B cell (primary cell): Measurements from ENCODE around the gene ATP8B1. TPM values are rescaled to one million over a fixed set of nuclear protein-coding genes. Genes with fewer than 3 reads are reported as not detected.

Experiments
- ATAC-seq: fragments of 200-7000 bp; cut with Tn5 transposase; one replicate; pipeline ENCODE4 v1.10.0; 2021; ENCODE audit warnings: low read depth, mild to moderate bottlenecking, moderate number of reproducible peaks, moderate library complexity
- CTCF ChIA-PET: fragments of 350-600 bp; sonication (Branson Sonifier 250); formaldehyde crosslinking; loops from one replicate; lab custom pipeline; 2021; ENCODE audit warnings: antibody characterized with exemption, inconsistent platforms; lab: Charles Lee
- POLR2A ChIA-PET: fragments of 350-600 bp; sonication (Branson Sonifier 250); formaldehyde crosslinking; loops from one replicate; lab custom pipeline; 2021; ENCODE audit warnings: antibody characterized with exemption; lab: Charles Lee
- DNase-seq: peaks from one replicate; pipeline ENCODE4 v3.0.0; 2013
- H2AFZ ChIP-seq: 2 replicates; pipeline ENCODE4 v1.6.1; 2012; ENCODE audit warnings: mild to moderate bottlenecking, low read depth, low read length; ENCODE audit not compliant: insufficient read depth, poor library complexity, severe bottlenecking
- H3K27ac ChIP-seq, 2 donors: 1 replicate in 1 of 2; 2 replicates in 1 of 2; pipeline ENCODE4 v1.5.1; 2012 to 2013; ENCODE audit warnings: low read length in 2 of 2, mild to moderate bottlenecking in 2 of 2, moderate library complexity in 1 of 2
- H3K27me3 ChIP-seq, 4 experiments: fragments of 200-600 bp in 1 of 4; sonication (generic) in 1 of 4; replicated peaks in 1 of 4; 1 replicate in 2 of 4; 2 replicates in 2 of 4; pipeline versions ENCODE4 v1.6.1 to v1.7.0; 2013 to 2016; ENCODE audit warnings: low read length in 3 of 4, mild to moderate bottlenecking in 2 of 4, mixed read lengths in 1 of 4, moderate library complexity in 1 of 4; ENCODE audit not compliant: insufficient read depth in 4 of 4, control insufficient read depth in 3 of 4; ENCODE audit errors: control extremely low read depth in 1 of 4
- H3K36me3 ChIP-seq, 2 experiments: replicated peaks in 1 of 2; 1 replicate in 1 of 2; 2 replicates in 1 of 2; pipeline versions ENCODE4 v1.6.1 to v1.7.1; 2013; ENCODE audit warnings: low read length in 1 of 2; ENCODE audit not compliant: insufficient read depth in 2 of 2, control insufficient read depth in 1 of 2; ENCODE audit errors: control extremely low read depth in 1 of 2, extremely low read depth in 1 of 2
- H3K4me1 ChIP-seq, 2 donors: fragments of 200-600 bp in 1 of 2; sonication (generic) in 1 of 2; 1 replicate in 1 of 2; 2 replicates in 1 of 2; pipeline versions ENCODE4 v1.5.1 to v1.6.1; 2013 to 2017; ENCODE audit warnings: low read length in 2 of 2; ENCODE audit not compliant: control insufficient read depth in 2 of 2, insufficient read depth in 2 of 2
- H3K4me2 ChIP-seq: replicated peaks from 2 replicates; pipeline ENCODE3; 2012; ENCODE audit warnings: mild to moderate bottlenecking, low read depth, low read length; ENCODE audit not compliant: poor library complexity, severe bottlenecking
- H3K4me3 ChIP-seq, 5 experiments: fragments of 200-600 bp in 1 of 5; sonication (generic) in 1 of 5; 1 replicate in 3 of 5; 2 replicates in 2 of 5; pipeline versions ENCODE4 v1.5.1 to v1.7.0; 2011 to 2016; ENCODE audit warnings: low read length in 4 of 5, mild to moderate bottlenecking in 4 of 5, low read depth in 2 of 5, control low read depth in 1 of 5, moderate library complexity in 1 of 5; ENCODE audit not compliant: insufficient read depth in 1 of 5; ENCODE audit errors: control extremely low read depth in 1 of 5, extremely low read depth in 1 of 5
- H3K79me2 ChIP-seq: fragments of 200-600 bp; sonication (generic); one replicate; pipeline ENCODE4 v1.6.0; 2016; ENCODE audit warnings: low read length; ENCODE audit not compliant: control insufficient read depth, insufficient read depth
- H3K9ac ChIP-seq: fragments of 200-600 bp; sonication (generic); 2 replicates; pipeline ENCODE4 v1.6.1; 2017; ENCODE audit warnings: mild to moderate bottlenecking, low read length, moderate library complexity
- H3K9me3 ChIP-seq, 3 donors: one replicate each; pipeline versions ENCODE4 v1.6.1 to v1.7.1; 2013; ENCODE audit warnings: low read length in 2 of 3; ENCODE audit not compliant: control insufficient read depth in 2 of 3, insufficient read depth in 1 of 3; ENCODE audit errors: control extremely low read depth in 1 of 3
- H4K20me1 ChIP-seq: 2 replicates; pipeline ENCODE4 v1.6.0; 2012; ENCODE audit warnings: mild to moderate bottlenecking, low read length; ENCODE audit not compliant: insufficient read depth, control insufficient read depth, poor library complexity, severe bottlenecking
- H3K27ac Mint-ChIP-seq: one replicate; pipeline ENCODE4 v1.8.0; 2021; ENCODE audit warnings: mixed read lengths
- H3K27me3 Mint-ChIP-seq: one replicate; pipeline ENCODE4 v1.8.0; 2021; ENCODE audit warnings: mixed read lengths
- H3K4me1 Mint-ChIP-seq: one replicate; pipeline ENCODE4 v1.8.0; 2021; ENCODE audit warnings: mixed read lengths
- H3K4me3 Mint-ChIP-seq: one replicate; pipeline ENCODE4 v1.8.0; 2021; ENCODE audit warnings: mixed read lengths
- H3K9me3 Mint-ChIP-seq: one replicate; pipeline ENCODE4 v1.8.0; 2022; ENCODE audit warnings: mixed read lengths; ENCODE audit not compliant: insufficient read depth
- CTCF ChIP-seq: fragments of 200-600 bp; IDR thresholded peaks from one replicate; pipeline ENCODE4 v1.8.0; 2022; ENCODE audit warnings: antibody characterized with exemption, mild to moderate bottlenecking
- EZH2 ChIP-seq: IDR thresholded peaks from 2 replicates; pipeline ENCODE4 v1.6.1; 2012; ENCODE audit warnings: borderline replicate concordance, low read depth, mild to moderate bottlenecking, moderate library complexity, low read length; ENCODE audit not compliant: insufficient read depth, poor library complexity, severe bottlenecking
- WGBS: methylation state at CpG from one replicate; pipeline ENCODE4 v1.1.5; 2013; ENCODE audit warnings: missing lambda C conversion rate; ENCODE audit not compliant: insufficient coverage; 5-methylcytosine and 5-hydroxymethylcytosine counted together
- intact Hi-C: fragments of 100-400 bp; cut with micrococcal nuclease; formaldehyde crosslinking; loops from one replicate; pipeline ENCODE4 v1.10.0; 2022
- polyA plus RNA-seq: library from polyadenylated mRNA; depleted of rRNA; stranded (reverse); fragments of >200 nt; gene quantifications from 2 replicates; pipeline ENCODE4 v1.2.3, GENCODE V29; 2012
- total RNA-seq, 2 donors: library from RNA; stranded (reverse); fragments of 120-200 nt in 1 of 2; gene quantifications; 1 replicate in 1 of 2; 2 replicates in 1 of 2; pipeline versions ENCODE4 v1.2.3 to v1.2.4, GENCODE V29; 2013 to 2022

Gene ATP8B1
- total and polyA plus RNA-seq, 2 donors (not counting 1 experiment from before 2014, with no cell fraction given), result 0.27 TPM; not detected in 1

- Histone ChIP-seq H3K79me2 (peaks cover 58% of the 10 kb centered on the region), H3K27me3 (no peaks in the 10 kb centered on the region), H3K9me3 (no peaks in the 10 kb centered on the region), H3K4me2 (no peak overlapping the region), H3K4me3 (no peak overlapping the region), H3K27ac (no peak overlapping the region), H3K9ac (no peak overlapping the region), H4K20me1 (peaks cover 20% of the 10 kb centered on the region), H3K36me3 (no peaks in the 10 kb centered on the region), H2AFZ (no peak overlapping the region), H3K4me1 (no peaks in the 10 kb centered on the region)
- no peak overlapping the region for H3K4me3 Mint-ChIP-seq
- H3K27ac Mint-ChIP-seq, result no peak overlapping the region
- peaks cover 11% of the 10 kb centered on the region for H3K4me1 Mint-ChIP-seq
- H3K27me3 Mint-ChIP-seq, result no peaks in the 10 kb centered on the region
- DNase-seq, result no peak
- TF ChIP-seq CTCF (no peak), EZH2 (no peak)
- H3K9me3 Mint-ChIP-seq, result no peaks in the 10 kb centered on the region
- intact Hi-C loops, result no loop called here
- CTCF ChIA-PET, result no interaction called here
- POLR2A ChIA-PET, result no interaction called here
- WGBS, result 83% methylated on average over 4 of the region's 7 CpGs
- ATAC-seq, result no peak
Measured at GRCh38 chr18:57755473-57756067, 47.5 kb downstream of the ATP8B1 start.

- no peaks in the 10 kb centered on the region for H3K36me3 ChIP-seq
- H3K4me1 Mint-ChIP-seq, result peaks cover 13% of the 10 kb centered on the region
- H3K9me3 ChIP-seq, result no peaks in the 10 kb centered on the region
- intact Hi-C loops, result no loop called here
- no peaks in the 10 kb centered on the region for H3K4me1 ChIP-seq
- H3K27ac Mint-ChIP-seq, result no peak overlapping the region
- no peaks in the 10 kb centered on the region for H3K27me3 Mint-ChIP-seq
- H3K9me3 Mint-ChIP-seq, result no peaks in the 10 kb centered on the region
- peaks cover 22% of the 10 kb centered on the region for H4K20me1 ChIP-seq
- DNase-seq (no peak), ATAC-seq (no peak)
- no peak overlapping the region for H3K27ac ChIP-seq
- CTCF ChIA-PET, result no interaction called here
- POLR2A ChIA-PET, result no interaction called here
- no peak overlapping the region for H3K9ac ChIP-seq
- no peak overlapping the region for H3K4me3 Mint-ChIP-seq
- H3K79me2 ChIP-seq, result peaks cover 66% of the 10 kb centered on the region
- no peak overlapping the region for H2AFZ ChIP-seq
- H3K4me3 ChIP-seq, result no peak overlapping the region
- no peaks in the 10 kb centered on the region for H3K27me3 ChIP-seq
- no peak for TF ChIP-seq EZH2
- TF ChIP-seq CTCF, result no peak
- no CpG with 5 or more reads among the region's 5 CpGs for WGBS
- no peak overlapping the region for H3K4me2 ChIP-seq
Measured at GRCh38 chr18:57754577-57755338, 48.4 kb downstream of the ATP8B1 start.
